GM12891 (cell line): ENCODE measurements around the gene MMS19.

Experiments
- PAX5 ChIP-seq: IDR thresholded peaks from 2 replicates; pipeline ENCODE4 v1.6.1; 2011; ENCODE audit warnings: low read length, moderate library complexity, mild to moderate bottlenecking; ENCODE audit not compliant: insufficient read depth, severe bottlenecking
- POLR2A ChIP-seq: IDR thresholded peaks from 2 replicates; pipeline ENCODE4 v1.6.1; 2011; ENCODE audit warnings: low read depth, low read length, control low read depth
- POLR2AphosphoS5 ChIP-seq: IDR thresholded peaks from 2 replicates; pipeline ENCODE4 v1.6.1; 2011; ENCODE audit warnings: low read depth, low read length, control low read depth
- SPI1 ChIP-seq: IDR thresholded peaks from 2 replicates; pipeline ENCODE4 v1.6.1; 2011; ENCODE audit warnings: low read depth, low read length, control low read depth
- TAF1 ChIP-seq: IDR thresholded peaks from 2 replicates; pipeline ENCODE4 v1.6.1; 2011; ENCODE audit warnings: low read depth, low read length, control low read depth

- TF ChIP-seq POLR2A (no peak), POLR2AphosphoS5 (no peak), TAF1 (no peak), SPI1 (no peak), PAX5 (no peak)
These were observed 41.5 kb downstream of the MMS19 start for GRCh38 chr10:97456686-97457065.
